HL-60 (cell line): ENCODE data around the gene MET.
A peak's percentile ranks its signal among the peaks of the same experiment; 100 is the strongest.
"Not testable (repeated sequence)": the region's sequence is repeated elsewhere in the genome, so short reads cannot be mapped to it uniquely, and the experiment has no call there.

Source experiments
- DNase-seq, 2 experiments: peaks; one replicate each; pipeline ENCODE4 v3.0.0-alpha.2; 2010 to 2020; ENCODE audit warnings: low read depth in 1 of 2, low spot score in 1 of 2
- H3K27ac ChIP-seq: fragments of 250-450 bp; sonication (Bioruptor Pico); replicated peaks from 2 replicates; pipeline ENCODE4 v1.5.1; 2020; ENCODE audit warnings: mild to moderate bottlenecking, moderate library complexity
- H3K27me3 ChIP-seq: fragments of 250-450 bp; sonication (Bioruptor Pico); 2 replicates; pipeline ENCODE4 v1.5.1; 2021; ENCODE audit warnings: mild to moderate bottlenecking, moderate library complexity; ENCODE audit not compliant: insufficient read depth, poor library complexity, severe bottlenecking
- H3K4me3 ChIP-seq: replicated peaks from 2 replicates; pipeline ENCODE4 v1.5.1; 2011; ENCODE audit warnings: mild to moderate bottlenecking, control low read depth, low read length; ENCODE audit not compliant: insufficient read depth
- GABPA ChIP-seq: IDR thresholded peaks from 2 replicates; pipeline ENCODE4 v1.6.1; 2012; ENCODE audit warnings: low read depth
- POLR2AphosphoS5 ChIP-seq: IDR thresholded peaks from 2 replicates; pipeline ENCODE4 v1.6.1; 2012; ENCODE audit warnings: low read depth
- SPI1 ChIP-seq: IDR thresholded peaks from 2 replicates; pipeline ENCODE4 v1.6.1; 2012; ENCODE audit warnings: low read depth, mild to moderate bottlenecking, borderline replicate concordance
- TF ChIP-seq, protein P1 (sequence below): IDR thresholded peaks from one replicate; pipeline ENCODE4 v1.5.1; 2011; ENCODE audit warnings: low read length, control low read depth, inconsistent platforms; ENCODE audit not compliant: insufficient read depth
- TF ChIP-seq, protein P2 (sequence below): IDR thresholded peaks from 2 replicates; pipeline ENCODE4 v1.6.1; 2012; ENCODE audit warnings: low read depth; ENCODE audit not compliant: insufficient replicate concordance

Gene MET

DNA sequence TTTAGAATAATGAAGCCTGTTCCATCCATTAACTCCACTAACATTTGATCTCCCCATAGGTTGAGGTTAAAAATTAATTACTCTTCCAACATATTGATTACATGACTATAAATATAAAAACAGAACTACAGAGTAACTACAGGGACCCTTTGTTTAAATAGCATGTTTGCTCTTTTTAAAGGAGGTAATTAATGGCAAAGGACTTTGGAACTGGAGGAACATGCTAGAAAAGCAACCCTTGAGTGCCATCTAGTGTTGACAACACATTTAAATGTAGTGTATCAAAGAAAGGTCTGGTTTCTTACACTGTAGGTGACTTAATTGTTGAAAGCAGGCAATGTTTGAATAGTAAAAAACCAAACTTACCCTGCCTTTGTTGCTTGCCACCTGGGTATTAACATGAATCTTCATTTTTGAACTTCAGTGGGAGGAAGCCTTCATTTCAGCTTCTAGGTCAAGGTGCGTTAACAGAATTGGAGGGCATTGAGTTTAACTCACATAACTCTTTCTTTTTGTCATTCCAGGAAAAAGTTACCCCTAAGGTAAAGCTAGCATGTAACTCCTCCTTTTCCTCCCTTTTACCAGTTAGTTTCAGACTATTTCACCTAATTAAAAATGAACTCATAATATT is 137.8 kb downstream of the MET start:
- H3K27me3 ChIP-seq: no peaks in the 10 kb centered on the region
- no peak overlapping the region for H3K27ac ChIP-seq
- no peak for TF ChIP-seq GABPA
- TF ChIP-seq, protein P1, sequence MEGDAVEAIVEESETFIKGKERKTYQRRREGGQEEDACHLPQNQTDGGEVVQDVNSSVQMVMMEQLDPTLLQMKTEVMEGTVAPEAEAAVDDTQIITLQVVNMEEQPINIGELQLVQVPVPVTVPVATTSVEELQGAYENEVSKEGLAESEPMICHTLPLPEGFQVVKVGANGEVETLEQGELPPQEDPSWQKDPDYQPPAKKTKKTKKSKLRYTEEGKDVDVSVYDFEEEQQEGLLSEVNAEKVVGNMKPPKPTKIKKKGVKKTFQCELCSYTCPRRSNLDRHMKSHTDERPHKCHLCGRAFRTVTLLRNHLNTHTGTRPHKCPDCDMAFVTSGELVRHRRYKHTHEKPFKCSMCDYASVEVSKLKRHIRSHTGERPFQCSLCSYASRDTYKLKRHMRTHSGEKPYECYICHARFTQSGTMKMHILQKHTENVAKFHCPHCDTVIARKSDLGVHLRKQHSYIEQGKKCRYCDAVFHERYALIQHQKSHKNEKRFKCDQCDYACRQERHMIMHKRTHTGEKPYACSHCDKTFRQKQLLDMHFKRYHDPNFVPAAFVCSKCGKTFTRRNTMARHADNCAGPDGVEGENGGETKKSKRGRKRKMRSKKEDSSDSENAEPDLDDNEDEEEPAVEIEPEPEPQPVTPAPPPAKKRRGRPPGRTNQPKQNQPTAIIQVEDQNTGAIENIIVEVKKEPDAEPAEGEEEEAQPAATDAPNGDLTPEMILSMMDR: peak; percentile 13
- no peak overlapping the region for H3K4me3 ChIP-seq
- peak in 1 of 2 experiments; percentile 24 for DNase-seq

DNA sequence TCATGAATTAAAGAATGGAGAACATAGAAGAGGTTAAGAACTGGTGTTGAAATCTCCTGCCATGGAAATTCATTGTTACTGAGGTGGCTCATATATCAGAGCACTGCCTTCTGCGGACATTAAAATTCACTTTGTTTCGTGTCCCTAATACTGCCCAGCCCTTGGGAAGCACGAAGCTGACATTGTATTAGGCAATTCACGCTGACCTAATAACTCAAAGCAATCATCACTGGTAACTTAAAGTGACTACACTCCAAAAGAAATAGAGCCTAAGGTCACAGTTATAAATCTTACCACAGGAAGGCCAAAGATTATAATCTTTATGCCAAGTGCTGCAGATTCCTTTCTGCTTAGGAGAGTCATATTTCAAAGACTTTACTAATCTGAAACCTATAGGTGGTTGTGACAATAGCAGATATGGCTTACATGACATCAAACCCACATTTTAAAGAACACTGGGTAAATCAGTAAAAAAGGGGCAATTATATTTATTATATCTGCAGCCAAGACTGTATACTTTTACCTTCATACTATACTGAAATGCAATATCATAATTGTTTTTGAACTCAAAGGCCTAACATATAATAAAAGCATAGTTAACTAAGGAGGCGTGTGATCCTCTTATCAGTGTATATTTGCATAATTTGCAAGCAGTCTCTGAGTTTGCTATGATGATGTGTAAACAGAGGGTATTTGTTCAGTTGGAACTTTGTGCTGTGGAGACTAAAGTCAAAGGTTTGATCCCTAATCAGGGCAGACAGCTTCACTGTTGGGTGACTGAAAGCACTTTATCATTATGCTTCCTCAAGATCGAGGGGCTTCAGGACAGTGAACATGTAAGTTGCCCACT is 138.5 kb downstream of the MET start:
- Histone ChIP-seq H3K27me3 (no peaks in the 10 kb centered on the region), H3K4me3 (no peak overlapping the region), H3K27ac (no peak overlapping the region)
- DNase-seq: no peak
- TF ChIP-seq, protein P1: no peak
- TF ChIP-seq, protein P2, sequence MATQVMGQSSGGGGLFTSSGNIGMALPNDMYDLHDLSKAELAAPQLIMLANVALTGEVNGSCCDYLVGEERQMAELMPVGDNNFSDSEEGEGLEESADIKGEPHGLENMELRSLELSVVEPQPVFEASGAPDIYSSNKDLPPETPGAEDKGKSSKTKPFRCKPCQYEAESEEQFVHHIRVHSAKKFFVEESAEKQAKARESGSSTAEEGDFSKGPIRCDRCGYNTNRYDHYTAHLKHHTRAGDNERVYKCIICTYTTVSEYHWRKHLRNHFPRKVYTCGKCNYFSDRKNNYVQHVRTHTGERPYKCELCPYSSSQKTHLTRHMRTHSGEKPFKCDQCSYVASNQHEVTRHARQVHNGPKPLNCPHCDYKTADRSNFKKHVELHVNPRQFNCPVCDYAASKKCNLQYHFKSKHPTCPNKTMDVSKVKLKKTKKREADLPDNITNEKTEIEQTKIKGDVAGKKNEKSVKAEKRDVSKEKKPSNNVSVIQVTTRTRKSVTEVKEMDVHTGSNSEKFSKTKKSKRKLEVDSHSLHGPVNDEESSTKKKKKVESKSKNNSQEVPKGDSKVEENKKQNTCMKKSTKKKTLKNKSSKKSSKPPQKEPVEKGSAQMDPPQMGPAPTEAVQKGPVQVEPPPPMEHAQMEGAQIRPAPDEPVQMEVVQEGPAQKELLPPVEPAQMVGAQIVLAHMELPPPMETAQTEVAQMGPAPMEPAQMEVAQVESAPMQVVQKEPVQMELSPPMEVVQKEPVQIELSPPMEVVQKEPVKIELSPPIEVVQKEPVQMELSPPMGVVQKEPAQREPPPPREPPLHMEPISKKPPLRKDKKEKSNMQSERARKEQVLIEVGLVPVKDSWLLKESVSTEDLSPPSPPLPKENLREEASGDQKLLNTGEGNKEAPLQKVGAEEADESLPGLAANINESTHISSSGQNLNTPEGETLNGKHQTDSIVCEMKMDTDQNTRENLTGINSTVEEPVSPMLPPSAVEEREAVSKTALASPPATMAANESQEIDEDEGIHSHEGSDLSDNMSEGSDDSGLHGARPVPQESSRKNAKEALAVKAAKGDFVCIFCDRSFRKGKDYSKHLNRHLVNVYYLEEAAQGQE: no peak
- TF ChIP-seq SPI1 (no peak), POLR2AphosphoS5 (no peak), GABPA (no peak)

DNA sequence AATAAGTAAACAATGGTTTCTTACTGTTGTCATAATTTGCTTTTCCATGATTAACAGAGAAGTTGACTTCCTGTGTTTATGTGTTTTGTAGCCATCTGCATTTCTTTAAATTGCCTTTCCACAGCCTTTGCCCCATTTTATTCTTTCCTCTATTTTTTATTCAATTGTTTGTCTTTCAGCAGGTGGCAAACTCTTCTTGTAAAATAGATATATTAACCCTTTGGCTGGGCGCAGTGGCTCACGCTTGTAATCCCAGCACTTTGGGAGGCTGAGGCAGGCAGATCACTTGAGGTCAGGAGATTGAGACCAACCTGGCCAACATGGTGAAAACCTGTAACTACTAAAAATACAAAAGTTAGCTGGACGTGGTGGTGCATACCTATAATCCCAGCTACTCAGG is 139.8 kb downstream of the MET start:
- no peak for DNase-seq
- no peak overlapping the region for H3K27ac ChIP-seq
- no peaks in the 10 kb centered on the region for H3K27me3 ChIP-seq
- TF ChIP-seq POLR2AphosphoS5: no peak
- TF ChIP-seq, protein P1: no peak
- TF ChIP-seq GABPA: no peak
- TF ChIP-seq SPI1: no peak
- TF ChIP-seq, protein P2: no peak
- H3K4me3 ChIP-seq: no peak overlapping the region

DNA sequence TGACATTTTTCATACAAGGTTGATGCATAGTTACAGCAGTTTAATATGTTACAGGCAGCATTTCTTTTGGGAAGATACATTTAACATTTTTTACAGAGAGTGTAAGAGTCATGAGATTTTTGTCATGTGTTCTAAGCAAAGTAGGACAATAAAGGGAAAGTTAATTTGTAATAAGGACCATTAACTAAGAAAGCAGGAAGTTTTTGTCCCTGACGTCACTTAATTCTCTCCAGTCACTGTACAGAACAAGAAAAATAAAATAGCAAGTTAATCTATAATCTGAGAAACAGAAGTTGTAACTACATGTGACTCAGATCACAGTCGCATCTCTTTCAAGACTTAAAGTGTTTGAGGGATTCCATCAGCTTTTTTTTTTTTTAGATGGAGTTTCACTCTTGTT is 140.9 kb downstream of the MET start:
- Histone ChIP-seq H3K27ac (no peak overlapping the region), H3K4me3 (no peak overlapping the region), H3K27me3 (no peaks in the 10 kb centered on the region)
- no peak for TF ChIP-seq GABPA
- no peak for TF ChIP-seq SPI1
- TF ChIP-seq, protein P2: no peak
- no peak for TF ChIP-seq POLR2AphosphoS5
- TF ChIP-seq, protein P1: no peak
- no peak for DNase-seq

DNA sequence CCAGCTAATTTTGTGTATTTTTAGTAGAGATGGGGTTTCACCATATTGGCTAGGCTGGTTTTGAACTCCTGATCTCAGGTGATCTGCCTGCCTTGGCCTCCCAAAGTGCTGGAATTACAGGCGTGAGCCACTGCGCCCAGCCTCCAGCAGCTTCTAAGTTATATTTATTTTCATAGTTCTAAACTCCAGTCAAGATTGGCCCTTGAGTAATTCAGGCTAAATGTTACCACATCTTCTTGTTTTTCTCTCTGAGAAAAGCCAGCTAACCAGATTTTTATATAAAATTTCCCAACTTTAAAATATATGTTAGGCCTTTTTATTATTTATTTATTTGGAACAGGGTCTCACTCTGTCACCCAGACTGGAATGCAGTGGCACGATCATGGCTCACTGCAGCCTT is 141.4 kb downstream of the MET start:
- not testable (repeated sequence) for DNase-seq, H3K27ac ChIP-seq, H3K27me3 ChIP-seq, H3K4me3 ChIP-seq
